Lower lobe of right lung (tissue), 2 donors: Measurements from ENCODE around the gene AOPEP. TPM values are rescaled to one million over a fixed set of nuclear protein-coding genes. Genes with fewer than 3 reads are reported as not detected.
A peak's percentile ranks its signal among the peaks of the same experiment; 100 is the strongest.

Experiments
- ATAC-seq, 2 donors: fragments of 200-7000 bp; cut with Tn5 transposase; one replicate each; pipeline ENCODE4 v1.9.1; 2020 to 2022; ENCODE audit warnings: mild to moderate bottlenecking in 2 of 2, moderate library complexity in 2 of 2
- DNase-seq: peaks from one replicate; pipeline ENCODE4 v3.0.0-alpha.2; 2020
- H3K27ac ChIP-seq: fragments of 200-600 bp; one replicate; pipeline ENCODE4 v1.8.0; 2022
- H3K27me3 ChIP-seq: fragments of 200-600 bp; one replicate; pipeline ENCODE4 v1.8.0; 2022; ENCODE audit warnings: low read depth
- H3K36me3 ChIP-seq: fragments of 200-600 bp; one replicate; pipeline ENCODE4 v1.8.0; 2022; ENCODE audit warnings: mild to moderate bottlenecking
- H3K4me1 ChIP-seq: fragments of 200-600 bp; one replicate; pipeline ENCODE4 v1.8.0; 2022
- H3K4me3 ChIP-seq: fragments of 200-600 bp; one replicate; pipeline ENCODE4 v1.8.0; 2022; ENCODE audit warnings: mild to moderate bottlenecking
- H3K9me3 ChIP-seq: fragments of 200-600 bp; one replicate; pipeline ENCODE4 v1.8.0; 2022
- CTCF ChIP-seq: fragments of 200-600 bp; IDR thresholded peaks from one replicate; pipeline ENCODE4 v1.8.0; 2022; ENCODE audit warnings: antibody characterized with exemption, mild to moderate bottlenecking
- intact Hi-C: fragments of 100-400 bp; cut with DNase I; formaldehyde crosslinking; loops from one replicate; pipeline ENCODE4 v1.11.0; 2022
- total RNA-seq: library from RNA; stranded (reverse); fragmentation: NEBNext Ultra II Directional; extraction: Animal tissue kit (Norgen Biotek cat#: 25700); gene quantifications from one replicate; pipeline ENCODE4 v1.2.1, GENCODE V29; 2021
- donor health status: DM: no; HTN: yes; CAD: no; lungs with severe emphysema.

The AOPEP gene
- total RNA-seq, 1 donor from 2014 or later = 63.7 TPM

GRCh38 chr9:95008151-95008771 is 281.8 kb downstream of the AOPEP start:
- ATAC-seq (peak; percentile 65 to 71), DNase-seq (peak; percentile 53)
- peaks cover 39% of the 10 kb centered on the region for H3K4me1 ChIP-seq
- H3K4me3 ChIP-seq = peak overlapping the region; percentile 67
- H3K9me3 ChIP-seq = no peaks in the 10 kb centered on the region
- no peak for TF ChIP-seq CTCF
- peak overlapping the region; percentile 96 for H3K27ac ChIP-seq
- intact Hi-C loops = no loop called here
- H3K36me3 ChIP-seq = peaks cover 15% of the 10 kb centered on the region
- H3K27me3 ChIP-seq = no peaks in the 10 kb centered on the region

- Histone ChIP-seq H3K27ac (peak overlapping the region; percentile 13), H3K4me1 (peaks cover 40% of the 10 kb centered on the region), H3K27me3 (no peaks in the 10 kb centered on the region), H3K36me3 (peaks cover 22% of the 10 kb centered on the region), H3K4me3 (no peak overlapping the region), H3K9me3 (no peaks in the 10 kb centered on the region)
- ATAC-seq = no peak
- intact Hi-C loops = no loop called here
- no peak for TF ChIP-seq CTCF
- DNase-seq = no peak
Measured at GRCh38 chr9:95009459-95009858, 283.0 kb downstream of the AOPEP start.

- intact Hi-C loops = no loop called here
- ATAC-seq (no peak), DNase-seq (no peak)
- Histone ChIP-seq H3K4me1 (peaks cover 48% of the 10 kb centered on the region), H3K27ac (peak overlapping the region; percentile 26), H3K9me3 (no peaks in the 10 kb centered on the region), H3K4me3 (no peak overlapping the region), H3K27me3 (no peaks in the 10 kb centered on the region), H3K36me3 (peaks cover 31% of the 10 kb centered on the region)
- no peak for TF ChIP-seq CTCF
Measured at GRCh38 chr9:95010431-95010838, 283.9 kb downstream of the AOPEP start.

- ATAC-seq = no peak
Measured at GRCh38 chr9:95012035-95012708, 285.7 kb downstream of the AOPEP start.

DNA sequence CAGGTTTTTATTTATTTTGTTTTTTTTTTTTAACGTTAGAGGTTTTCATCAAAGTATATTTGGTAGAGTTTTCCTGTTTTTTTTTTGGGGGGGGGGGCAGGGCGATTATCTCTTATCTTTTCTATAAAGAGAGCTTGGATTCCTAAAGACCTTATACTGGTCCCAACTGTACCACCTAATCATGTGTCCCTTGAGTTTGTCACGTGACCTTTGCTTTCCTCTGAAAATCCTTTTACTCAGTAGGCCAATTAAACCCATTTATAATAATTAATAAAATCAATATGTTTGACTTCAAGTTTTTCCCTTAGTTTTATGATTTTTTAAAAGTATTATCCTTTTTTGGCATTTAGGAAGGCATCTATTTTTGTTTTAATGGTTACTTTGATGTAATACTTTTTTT is 286.4 kb downstream of the AOPEP start:
- Histone ChIP-seq H3K36me3 (peaks cover 51% of the 10 kb centered on the region), H3K27me3 (no peaks in the 10 kb centered on the region), H3K9me3 (no peaks in the 10 kb centered on the region), H3K4me1 (peaks cover 47% of the 10 kb centered on the region), H3K4me3 (no peak overlapping the region), H3K27ac (no peak overlapping the region)
- ATAC-seq = no peak
- TF ChIP-seq CTCF = no peak
- intact Hi-C loops = no loop called here
- no peak for DNase-seq

More at GRCh38 chr9:95012035-95012708, 285.7 kb downstream of the AOPEP start:
- Histone ChIP-seq H3K36me3 (peaks cover 48% of the 10 kb centered on the region), H3K27ac (no peak overlapping the region), H3K27me3 (no peaks in the 10 kb centered on the region), H3K4me1 (peaks cover 45% of the 10 kb centered on the region), H3K4me3 (no peak overlapping the region), H3K9me3 (no peaks in the 10 kb centered on the region)
- no peak for DNase-seq
- TF ChIP-seq CTCF = no peak
- intact Hi-C loops = no loop called here
